T1000 (cell line): ENCODE data around the gene NEK1.

ENCODE experiments used
- DNase-seq: peaks from one replicate; lab custom pipeline; 2025; ENCODE audit warnings: mixed read lengths; lab: John Stamatoyannopoulos, UW

Gene NEK1

DNA sequence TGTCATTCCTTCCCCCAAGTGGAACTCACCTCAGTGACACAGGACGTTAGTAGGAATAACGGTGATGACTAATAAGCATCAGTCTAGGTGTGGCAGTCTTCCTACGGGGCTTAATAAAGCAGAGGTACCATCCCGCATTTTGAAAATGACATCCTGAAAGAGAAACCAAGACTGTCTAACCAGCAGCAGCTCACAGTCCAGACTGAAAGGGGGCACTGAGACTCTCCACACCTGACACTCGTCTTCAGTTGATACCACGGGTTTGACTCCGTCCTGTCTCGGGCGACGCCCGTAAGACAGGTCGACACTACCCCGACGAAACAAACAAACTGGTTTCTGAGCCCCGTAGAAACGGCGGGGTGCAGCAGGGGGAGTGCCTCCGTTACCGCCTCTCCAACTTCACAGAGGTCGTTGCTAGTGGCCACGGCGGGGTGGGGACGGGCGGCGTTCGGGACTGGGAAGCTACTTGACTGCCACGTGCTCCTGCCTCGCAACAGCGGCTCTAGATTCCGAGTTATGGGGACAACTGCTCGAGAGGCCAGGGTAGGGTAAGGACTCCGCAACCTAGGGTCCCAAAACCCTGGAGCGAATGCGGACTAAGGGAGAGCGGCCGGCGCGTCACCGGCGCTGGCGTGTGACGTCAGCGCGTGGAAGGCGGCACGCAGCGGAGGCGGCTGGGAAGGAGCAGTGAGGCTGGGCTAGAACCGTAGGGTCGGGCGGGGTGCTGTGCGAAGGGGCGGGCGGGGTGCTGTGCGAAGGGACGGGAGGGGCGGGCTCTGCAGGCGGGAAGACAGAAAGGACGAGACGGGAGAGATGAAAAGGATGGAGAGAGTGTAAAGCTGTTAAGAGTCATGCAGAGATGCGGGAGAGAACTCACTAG lies at the start of gene NEK1:
NEK1 (minus strand) TSS at position 593 of the 880 bp plus-strand sequence. CDS start 9,953 bp downstream, outside the sequence.
- DNase-seq = peak; percentile 58

- no peak for DNase-seq
Observed at GRCh38 chr4:169661761-169662160, 49.4 kb upstream of the NEK1 start.

DNA sequence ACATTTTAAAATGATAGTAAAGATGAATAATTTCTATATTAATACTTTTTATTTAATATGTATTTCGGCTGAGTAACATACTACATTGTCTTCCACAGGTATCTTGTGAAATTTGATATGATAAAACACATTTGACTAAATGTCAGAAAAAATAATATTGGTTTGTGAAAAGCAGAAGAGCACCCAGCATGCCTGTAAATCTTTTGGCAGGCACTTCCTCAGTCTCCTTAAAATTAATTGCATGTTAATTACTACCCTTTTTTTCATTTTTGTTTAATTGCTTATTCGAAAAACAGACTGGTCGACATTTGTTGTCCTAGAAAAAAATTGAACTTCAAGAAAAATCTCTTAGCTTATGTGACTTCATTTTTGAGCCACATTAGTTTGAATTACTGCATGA lies 48.5 kb upstream of the NEK1 start:
- DNase-seq = no peak

DNA sequence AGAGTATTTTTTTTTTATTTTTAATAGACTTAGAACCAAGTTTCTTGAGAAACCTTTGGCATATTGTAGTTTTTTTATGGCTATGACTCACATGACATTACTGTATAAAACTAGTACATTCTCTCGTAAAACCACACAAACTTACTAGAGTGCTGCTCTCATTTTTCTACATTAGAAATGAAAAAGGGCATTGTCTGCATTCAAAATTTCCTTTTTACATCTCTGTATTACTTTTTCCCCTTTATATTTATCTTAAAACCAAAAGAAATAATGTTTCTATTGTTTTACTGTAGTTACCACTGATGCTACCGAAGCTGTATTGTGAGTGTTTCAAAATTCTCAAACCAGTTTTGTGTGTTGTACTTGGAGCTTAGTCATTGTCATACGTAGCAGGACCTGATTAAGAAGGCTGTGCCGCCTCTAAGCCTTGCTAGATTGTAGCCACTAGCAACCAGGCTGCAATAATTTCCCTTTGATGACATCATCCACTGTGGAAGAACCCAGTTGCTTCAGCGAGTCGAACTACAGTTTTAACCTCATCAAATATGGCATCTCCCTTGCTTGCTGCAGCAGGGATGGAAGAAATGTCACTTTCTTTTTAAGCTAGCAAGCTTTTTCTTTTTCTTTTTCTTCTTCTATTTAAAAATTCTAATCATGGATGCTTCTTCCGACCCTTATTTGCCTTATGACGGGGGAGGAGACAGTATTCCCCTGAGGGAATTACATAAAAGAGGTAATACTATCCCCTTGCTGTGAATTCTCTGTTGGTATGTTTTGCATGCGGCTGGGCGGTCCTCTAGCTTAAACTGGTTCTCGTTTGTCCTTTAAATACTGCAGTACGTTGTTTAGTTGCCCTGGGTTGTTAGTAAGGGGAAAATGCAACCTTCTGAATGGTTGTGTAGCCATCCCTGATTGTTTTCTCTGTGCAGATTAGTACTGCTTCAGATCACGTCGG lies 47.6 kb upstream of the NEK1 start:
- DNase-seq = peak; percentile 67

- DNase-seq = no peak
Observed at GRCh38 chr4:169658975-169659715, 46.8 kb upstream of the NEK1 start.

- no peak for DNase-seq
Observed at GRCh38 chr4:169658196-169658595, 45.8 kb upstream of the NEK1 start.

- DNase-seq = no peak
Observed at GRCh38 chr4:169657470-169658107, 45.2 kb upstream of the NEK1 start.

GRCh38 chr4:169655401-169655800 lies 43.0 kb upstream of the NEK1 start:
- no peak for DNase-seq

- DNase-seq = no peak
Observed at GRCh38 chr4:169652535-169652934, 40.2 kb upstream of the NEK1 start.

DNA sequence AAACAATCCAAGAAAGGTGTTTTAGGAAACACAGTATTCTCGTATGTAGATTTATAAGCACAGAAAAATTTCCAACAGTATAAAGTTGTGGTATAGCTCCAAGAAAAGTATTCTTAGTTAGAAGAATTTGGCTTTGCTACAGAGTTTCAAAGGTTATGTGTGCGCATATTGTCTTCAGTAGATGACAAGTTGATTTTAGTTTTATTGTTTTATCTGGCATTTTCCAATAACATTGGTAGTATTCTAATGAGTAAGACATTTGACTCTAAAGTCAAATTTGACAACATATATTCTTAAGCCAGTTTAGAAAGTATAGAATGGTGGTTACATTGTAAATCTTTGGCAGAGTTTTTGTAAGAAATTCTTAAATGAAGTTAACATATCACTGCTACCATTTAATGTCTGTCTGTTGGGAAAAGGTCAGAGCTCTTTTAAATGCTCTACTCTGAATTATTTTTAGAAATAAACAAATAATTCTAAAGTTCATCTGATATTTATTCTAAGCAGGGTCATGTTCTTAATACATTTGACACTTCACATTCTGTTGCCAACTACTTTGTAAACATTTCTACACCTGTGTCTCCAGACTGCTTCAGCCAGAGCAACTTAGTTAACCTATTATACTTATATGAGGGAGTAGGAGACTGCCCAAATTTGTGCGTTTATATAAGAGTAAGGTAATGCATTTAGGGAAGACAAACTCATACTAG lies 38.0 kb upstream of the NEK1 start:
- no peak for DNase-seq

GRCh38 chr4:169649545-169650226 lies 37.3 kb upstream of the NEK1 start:
- DNase-seq = no peak

- DNase-seq = no peak
Observed at GRCh38 chr4:169645627-169646026, 33.2 kb upstream of the NEK1 start.

DNA sequence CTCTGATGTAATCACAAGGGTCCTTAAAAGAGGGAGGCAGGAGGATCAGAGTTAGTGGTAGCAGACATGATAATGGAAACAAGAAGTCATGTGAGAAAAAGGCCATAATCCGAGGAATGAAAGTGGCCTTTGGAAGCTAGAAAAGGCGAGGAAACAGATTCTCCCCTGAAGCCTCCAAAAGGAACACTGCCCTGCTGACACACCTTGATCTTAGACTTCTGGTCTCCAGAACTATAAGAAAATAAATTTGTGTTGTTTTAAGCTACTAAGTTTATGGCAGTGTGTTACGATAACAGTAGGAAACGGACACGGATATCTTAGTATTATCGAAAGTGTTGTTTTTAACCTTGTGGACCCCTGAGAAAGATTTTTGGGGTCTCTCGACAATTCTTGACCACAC lies 32.4 kb upstream of the NEK1 start:
- no peak for DNase-seq

- DNase-seq = no peak
Observed at GRCh38 chr4:169640261-169640870, 28.0 kb upstream of the NEK1 start.

GRCh38 chr4:169634975-169635374 lies 22.6 kb upstream of the NEK1 start:
- DNase-seq = no peak

GRCh38 chr4:169632896-169633295 lies 20.5 kb upstream of the NEK1 start:
- DNase-seq = no peak

- DNase-seq = no peak
Observed at GRCh38 chr4:169630069-169630468, 17.7 kb upstream of the NEK1 start.

GRCh38 chr4:169628579-169628978 lies 16.2 kb upstream of the NEK1 start:
- no peak for DNase-seq

GRCh38 chr4:169627307-169627706 lies 14.9 kb upstream of the NEK1 start:
- no peak for DNase-seq
